ENCODE results near the gene ING5.
A peak's percentile ranks its signal among the peaks of the same experiment; 100 is the strongest.

The ING5 gene

DNA sequence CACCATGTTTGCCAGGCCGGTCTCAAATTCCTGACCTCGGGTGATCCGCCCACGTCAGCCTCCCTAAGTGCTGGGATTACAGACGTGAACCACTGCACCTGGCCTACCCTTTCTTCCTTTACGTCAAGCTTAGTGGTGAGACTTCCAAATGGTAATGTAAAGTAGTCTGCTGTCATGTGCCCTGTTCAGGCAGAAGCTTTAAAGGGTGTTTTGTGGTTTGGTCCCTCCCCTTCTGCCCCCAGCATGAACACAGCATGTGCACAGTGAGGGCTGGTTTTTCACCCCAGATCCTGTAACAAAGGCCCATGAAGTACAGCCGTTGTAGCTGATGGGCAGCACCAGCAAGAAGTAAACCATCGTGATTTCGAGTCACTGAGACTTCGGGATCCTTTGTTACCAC lies 12.5 kb upstream of the ING5 start:
- Histone ChIP-seq H3K4me3 (ENCODE audit: low read length) (no peak overlapping the region), H3K9me3 (ENCODE audit: control insufficient read depth, low read length) (no peaks in the 10 kb centered on the region), H3K36me3 (ENCODE audit: control insufficient read depth, insufficient read depth, low read length, severe bottlenecking) (peaks cover 21% of the 10 kb centered on the region), H3K27me3 (replicated peaks; ENCODE audit: control insufficient read depth, insufficient read depth, low read length) (no peaks in the 10 kb centered on the region), H3K9ac (ENCODE audit: low read length) (no peak overlapping the region), H3K4me1 (ENCODE audit: control insufficient read depth, insufficient read depth, low read length) (peaks cover 22% of the 10 kb centered on the region)
- DNase-seq (ENCODE audit: low read depth): no peak

DNA sequence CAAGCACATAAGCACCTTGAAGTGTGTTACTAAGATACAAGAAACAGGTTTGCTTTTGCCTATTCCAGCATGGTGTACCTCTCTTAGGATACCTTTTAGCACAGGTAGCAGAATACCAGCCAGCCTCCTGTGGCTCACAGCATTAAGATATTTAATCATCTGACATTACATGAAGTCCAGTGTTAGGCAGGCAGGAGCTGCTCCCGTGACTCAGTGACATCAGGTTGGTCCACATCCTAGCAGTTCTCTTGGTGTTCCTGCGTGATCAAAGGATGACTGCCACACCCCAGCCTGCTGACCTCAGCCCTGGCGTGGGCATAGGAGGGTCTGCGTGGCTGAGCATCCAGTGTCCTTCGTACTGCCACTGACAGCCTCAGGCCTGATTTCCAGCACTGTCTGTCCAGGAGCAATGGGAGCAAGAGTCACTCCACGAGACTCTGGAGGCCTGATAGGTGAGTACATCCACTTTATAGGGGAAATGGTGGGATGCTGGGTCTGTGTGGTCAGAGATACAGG lies 11.6 kb upstream of the ING5 start:
- H3K36me3 ChIP-seq (ENCODE audit: control insufficient read depth, insufficient read depth, low read length, severe bottlenecking): peaks cover 25% of the 10 kb centered on the region
- DNase-seq (ENCODE audit: low read depth): no peak

DNA sequence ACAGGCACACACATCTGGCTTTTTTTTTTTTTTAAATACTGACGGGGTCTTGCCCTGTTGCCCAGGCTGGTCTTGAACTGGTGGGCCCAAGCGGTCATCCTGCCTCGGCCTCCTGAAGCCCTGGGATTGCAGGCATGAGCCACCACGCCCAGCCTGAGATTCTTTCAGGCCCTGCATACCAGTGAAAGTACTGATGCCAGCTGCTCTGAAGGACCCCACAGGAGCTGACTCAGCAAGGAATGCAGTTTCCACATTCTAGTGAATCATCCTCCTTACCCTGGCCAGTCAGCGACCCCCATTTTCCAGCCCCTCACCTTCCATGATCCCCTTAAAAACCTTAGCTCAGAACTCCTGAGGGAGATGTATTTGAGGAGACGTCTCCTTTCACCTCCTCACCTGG lies 9.4 kb upstream of the ING5 start:
- Histone ChIP-seq H3K4me1 (ENCODE audit: control insufficient read depth, insufficient read depth, low read length) (peaks cover 21% of the 10 kb centered on the region), H3K36me3 (ENCODE audit: control insufficient read depth, insufficient read depth, low read length, severe bottlenecking) (peaks cover 25% of the 10 kb centered on the region), H3K27me3 (replicated peaks; ENCODE audit: control insufficient read depth, insufficient read depth, low read length) (no peaks in the 10 kb centered on the region), H3K4me3 (ENCODE audit: low read length) (no peak overlapping the region), H3K9me3 (ENCODE audit: control insufficient read depth, low read length) (no peaks in the 10 kb centered on the region), H3K9ac (ENCODE audit: low read length) (no peak overlapping the region)
- DNase-seq (ENCODE audit: low read depth): peak; percentile 72

More for the DNA sequence above, 11.6 kb upstream of the ING5 start:
- H3K9ac ChIP-seq (ENCODE audit: low read length): no peak overlapping the region
- H3K4me3 ChIP-seq (ENCODE audit: low read length): no peak overlapping the region
- peaks cover 27% of the 10 kb centered on the region for H3K4me1 ChIP-seq (ENCODE audit: control insufficient read depth, insufficient read depth, low read length)
- H3K27me3 ChIP-seq (replicated peaks; ENCODE audit: control insufficient read depth, insufficient read depth, low read length): no peaks in the 10 kb centered on the region
- H3K9me3 ChIP-seq (ENCODE audit: control insufficient read depth, low read length): no peaks in the 10 kb centered on the region

DNA sequence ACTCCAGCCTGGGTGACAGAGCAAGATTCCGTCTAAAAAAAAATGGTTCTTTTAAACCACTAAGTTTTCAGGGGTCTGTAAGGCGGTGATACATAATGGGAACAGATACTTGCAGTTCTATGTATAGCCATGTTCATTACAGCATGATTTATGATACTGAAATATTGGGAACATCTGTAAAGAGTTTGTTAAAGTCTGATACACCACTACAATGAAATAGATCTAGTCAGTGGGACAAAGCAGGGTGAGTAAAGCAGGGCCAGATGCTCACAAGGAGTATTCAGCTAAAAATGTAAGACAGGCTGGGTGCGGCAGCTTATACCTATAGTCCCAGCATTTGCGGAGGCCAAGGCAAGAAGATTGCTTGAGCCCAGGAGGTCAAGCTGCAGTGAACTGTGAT lies 6.2 kb upstream of the ING5 start:
- DNase-seq (ENCODE audit: low read depth): no peak
- Histone ChIP-seq H3K9ac (ENCODE audit: low read length) (no peak overlapping the region), H3K4me3 (ENCODE audit: low read length) (no peak overlapping the region), H3K4me1 (ENCODE audit: control insufficient read depth, insufficient read depth, low read length) (peaks cover 17% of the 10 kb centered on the region), H3K9me3 (ENCODE audit: control insufficient read depth, low read length) (no peaks in the 10 kb centered on the region), H3K27me3 (replicated peaks; ENCODE audit: control insufficient read depth, insufficient read depth, low read length) (no peaks in the 10 kb centered on the region), H3K36me3 (ENCODE audit: control insufficient read depth, insufficient read depth, low read length, severe bottlenecking) (peaks cover 14% of the 10 kb centered on the region)

DNA sequence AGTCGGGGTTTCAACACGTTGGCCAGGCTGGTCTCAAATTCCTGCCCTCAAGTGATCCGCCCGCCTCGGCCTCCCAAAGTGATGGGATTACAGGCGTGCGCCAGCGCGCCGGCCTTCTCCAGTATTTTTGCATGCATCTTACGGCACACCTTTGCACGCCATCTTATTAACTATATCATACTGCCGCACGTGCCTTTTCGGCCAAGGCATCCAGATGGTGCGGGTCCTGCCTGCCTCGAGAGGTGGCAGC lies 765 bp upstream of the ING5 start:
- no peaks in the 10 kb centered on the region for H3K27me3 ChIP-seq (replicated peaks; ENCODE audit: control insufficient read depth, insufficient read depth, low read length)
- peak overlapping the region; percentile 84 for H3K4me3 ChIP-seq (ENCODE audit: low read length)
- H3K36me3 ChIP-seq (ENCODE audit: control insufficient read depth, insufficient read depth, low read length, severe bottlenecking): peaks cover 10% of the 10 kb centered on the region
- no peaks in the 10 kb centered on the region for H3K9me3 ChIP-seq (ENCODE audit: control insufficient read depth, low read length)
- peak; percentile 90 for DNase-seq (ENCODE audit: low read depth)
- H3K4me1 ChIP-seq (ENCODE audit: control insufficient read depth, insufficient read depth, low read length): peaks cover 13% of the 10 kb centered on the region
- H3K9ac ChIP-seq (ENCODE audit: low read length): peak overlapping the region; percentile 92

DNA sequence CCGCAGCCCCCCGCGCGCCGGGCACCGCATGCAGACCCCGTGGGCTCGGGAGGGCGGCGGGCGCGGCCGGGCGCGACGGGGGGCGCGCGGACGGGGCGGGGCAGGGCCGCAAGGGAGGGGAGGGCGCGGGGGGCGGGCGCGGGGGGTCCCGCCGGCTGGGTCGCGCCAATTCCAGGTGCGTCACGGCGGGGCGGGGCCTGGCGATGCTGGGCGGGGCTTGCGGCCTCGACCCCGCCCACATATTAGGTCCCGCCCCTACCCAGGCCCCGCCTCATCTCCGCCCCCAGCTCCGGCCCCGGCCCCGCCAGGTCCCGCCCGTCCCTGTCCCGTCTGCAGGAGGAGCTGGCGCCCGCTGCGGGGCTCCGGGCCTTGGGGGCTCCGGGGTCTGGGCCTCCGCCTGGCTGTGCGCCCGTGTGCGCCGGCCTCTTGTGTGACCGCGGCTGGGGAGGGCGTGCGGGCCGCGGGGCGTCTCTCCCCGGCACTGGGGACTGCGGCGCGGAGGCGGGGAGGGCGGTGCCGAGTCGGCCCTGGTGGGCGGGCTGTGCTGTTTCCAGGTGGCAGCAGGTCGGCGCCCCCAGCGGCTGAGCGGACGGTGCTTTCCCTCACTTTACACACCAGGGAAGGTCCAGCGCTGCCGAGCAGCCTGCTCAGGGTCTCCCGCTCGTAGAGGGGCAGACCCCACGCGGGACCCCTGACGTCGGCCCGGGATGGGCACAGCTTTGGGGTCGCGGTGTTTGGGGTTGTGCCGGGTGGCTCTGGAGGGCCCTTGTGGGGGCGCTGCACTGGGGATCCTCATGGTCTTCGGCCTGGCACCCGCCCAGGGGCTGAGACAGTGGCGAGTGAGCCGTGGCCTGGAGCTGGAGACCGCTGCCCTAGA lies 554 bp downstream of the ING5 start:
- H3K4me1 ChIP-seq (ENCODE audit: control insufficient read depth, insufficient read depth, low read length): peaks cover 13% of the 10 kb centered on the region
- DNase-seq (ENCODE audit: low read depth): peak; percentile 94
- H3K9ac ChIP-seq (ENCODE audit: low read length): peak overlapping the region; percentile 92
- H3K4me3 ChIP-seq (ENCODE audit: low read length): peak overlapping the region; percentile 88
- no peaks in the 10 kb centered on the region for H3K27me3 ChIP-seq (replicated peaks; ENCODE audit: control insufficient read depth, insufficient read depth, low read length)
- peaks cover 17% of the 10 kb centered on the region for H3K36me3 ChIP-seq (ENCODE audit: control insufficient read depth, insufficient read depth, low read length, severe bottlenecking)
- no peaks in the 10 kb centered on the region for H3K9me3 ChIP-seq (ENCODE audit: control insufficient read depth, low read length)

DNA sequence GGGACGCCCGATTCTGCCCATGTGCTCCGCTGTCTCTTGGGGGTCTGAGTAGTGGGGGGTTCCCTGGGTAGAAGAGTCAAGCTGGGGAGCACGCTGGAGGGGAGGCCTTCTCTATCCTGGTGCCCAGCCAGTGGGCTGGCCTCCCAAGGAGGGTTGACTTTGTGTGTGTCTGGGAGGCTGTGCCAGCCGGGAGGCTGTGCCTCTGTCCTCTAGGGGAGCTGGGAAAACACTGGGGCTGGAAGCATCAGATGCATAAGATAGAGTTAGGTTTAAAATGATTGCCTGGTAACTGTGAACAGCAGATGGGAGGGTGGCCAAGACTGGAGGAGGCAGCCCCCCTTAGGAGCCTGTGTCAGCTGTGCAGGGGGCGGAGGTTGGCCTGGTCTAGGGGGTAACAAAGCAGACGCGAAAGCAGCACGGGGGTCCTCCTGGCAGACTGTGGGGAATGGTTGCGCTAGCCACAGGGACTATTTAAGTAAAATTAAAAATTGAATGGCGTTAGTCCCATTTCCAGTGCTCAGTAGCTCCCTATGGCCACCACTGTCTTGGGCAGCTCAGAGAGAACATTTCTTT lies 1.3 kb downstream of the ING5 start:
- Histone ChIP-seq H3K27me3 (replicated peaks; ENCODE audit: control insufficient read depth, insufficient read depth, low read length) (no peaks in the 10 kb centered on the region), H3K4me1 (ENCODE audit: control insufficient read depth, insufficient read depth, low read length) (peaks cover 13% of the 10 kb centered on the region), H3K9me3 (ENCODE audit: control insufficient read depth, low read length) (no peaks in the 10 kb centered on the region), H3K9ac (ENCODE audit: low read length) (peak overlapping the region; percentile 86), H3K4me3 (ENCODE audit: low read length) (peak overlapping the region; percentile 88), H3K36me3 (ENCODE audit: control insufficient read depth, insufficient read depth, low read length, severe bottlenecking) (peaks cover 21% of the 10 kb centered on the region)
- DNase-seq (ENCODE audit: low read depth): peak; percentile 55

DNA sequence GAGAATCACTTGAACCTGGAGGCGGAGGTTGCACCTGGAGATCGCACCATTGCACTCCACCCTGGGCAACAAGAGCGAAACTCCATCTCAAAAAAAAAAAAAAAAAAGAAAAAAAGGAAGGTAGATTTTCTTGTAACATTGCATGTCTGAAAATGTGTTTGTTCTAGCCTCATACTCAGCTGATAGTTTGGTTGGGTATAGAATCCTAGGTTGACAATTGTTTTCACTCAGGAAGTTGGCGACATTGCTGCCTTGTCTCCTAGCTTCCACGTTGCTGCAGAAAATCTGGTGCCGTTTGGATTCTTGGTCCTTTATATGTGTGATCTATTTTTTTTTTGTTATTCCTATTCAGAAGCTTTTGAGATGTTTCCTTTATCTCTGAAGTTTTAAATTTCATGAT lies 4.7 kb downstream of the ING5 start:
- Histone ChIP-seq H3K36me3 (ENCODE audit: control insufficient read depth, insufficient read depth, low read length, severe bottlenecking) (peaks cover 51% of the 10 kb centered on the region), H3K9ac (ENCODE audit: low read length) (no peak overlapping the region), H3K4me3 (ENCODE audit: low read length) (no peak overlapping the region), H3K9me3 (ENCODE audit: control insufficient read depth, low read length) (no peaks in the 10 kb centered on the region), H3K4me1 (ENCODE audit: control insufficient read depth, insufficient read depth, low read length) (peaks cover 9% of the 10 kb centered on the region), H3K27me3 (replicated peaks; ENCODE audit: control insufficient read depth, insufficient read depth, low read length) (no peaks in the 10 kb centered on the region)
- no peak for DNase-seq (ENCODE audit: low read depth)

DNA sequence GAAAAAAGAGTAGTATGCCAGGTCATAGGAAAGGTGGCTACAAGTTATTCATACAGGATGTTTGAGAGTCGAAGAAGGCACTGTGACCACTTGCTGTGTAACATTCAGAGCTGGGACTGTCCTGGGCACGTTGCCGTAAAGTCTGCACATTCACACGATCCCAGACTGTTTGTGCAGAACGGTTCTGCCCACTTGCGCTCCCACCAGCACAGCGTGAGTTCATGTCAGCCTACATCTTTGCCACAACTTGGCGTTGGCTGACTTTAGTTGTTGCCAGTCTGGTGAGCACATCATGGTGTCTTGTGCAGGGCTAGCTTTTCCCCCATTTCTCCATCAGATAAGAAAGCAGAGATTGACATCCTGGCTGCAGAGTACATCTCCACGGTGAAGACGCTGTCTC lies 7.0 kb downstream of the ING5 start:
- peaks cover 69% of the 10 kb centered on the region for H3K36me3 ChIP-seq (ENCODE audit: control insufficient read depth, insufficient read depth, low read length, severe bottlenecking)

DNA sequence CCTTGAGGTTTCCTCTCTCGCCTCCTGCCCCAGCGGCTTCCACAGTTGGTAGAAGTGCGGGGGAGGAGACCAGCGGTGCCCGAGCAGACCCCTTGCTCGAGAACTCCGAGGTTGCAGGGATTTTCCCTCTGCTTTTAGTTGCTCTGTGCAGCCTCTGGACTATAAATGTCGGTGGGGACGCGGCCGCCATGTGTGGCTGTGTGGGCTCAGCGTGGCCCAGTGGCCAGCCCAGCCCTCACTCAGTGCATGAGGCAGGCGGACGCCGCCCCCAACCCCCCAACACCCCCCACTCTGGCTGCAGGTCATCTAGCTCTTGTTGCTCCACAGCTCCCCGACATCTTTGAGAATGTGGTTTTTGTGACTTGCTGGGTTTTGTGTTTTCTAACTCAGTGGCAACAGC lies 17.3 kb downstream of the ING5 start:
- Histone ChIP-seq H3K9ac (ENCODE audit: low read length) (no peak overlapping the region), H3K27me3 (replicated peaks; ENCODE audit: control insufficient read depth, insufficient read depth, low read length) (no peaks in the 10 kb centered on the region), H3K4me3 (ENCODE audit: low read length) (no peak overlapping the region), H3K36me3 (ENCODE audit: control insufficient read depth, insufficient read depth, low read length, severe bottlenecking) (peaks cover 60% of the 10 kb centered on the region), H3K9me3 (ENCODE audit: control insufficient read depth, low read length) (peaks cover 4% of the 10 kb centered on the region), H3K4me1 (ENCODE audit: control insufficient read depth, insufficient read depth, low read length) (no peaks in the 10 kb centered on the region)
- no peak for DNase-seq (ENCODE audit: low read depth)

More for the DNA sequence above, 7.0 kb downstream of the ING5 start:
- Histone ChIP-seq H3K4me1 (ENCODE audit: control insufficient read depth, insufficient read depth, low read length) (no peaks in the 10 kb centered on the region), H3K27me3 (replicated peaks; ENCODE audit: control insufficient read depth, insufficient read depth, low read length) (no peaks in the 10 kb centered on the region), H3K4me3 (ENCODE audit: low read length) (no peak overlapping the region), H3K9ac (ENCODE audit: low read length) (no peak overlapping the region), H3K9me3 (ENCODE audit: control insufficient read depth, low read length) (no peaks in the 10 kb centered on the region)
- no peak for DNase-seq (ENCODE audit: low read depth)

DNA sequence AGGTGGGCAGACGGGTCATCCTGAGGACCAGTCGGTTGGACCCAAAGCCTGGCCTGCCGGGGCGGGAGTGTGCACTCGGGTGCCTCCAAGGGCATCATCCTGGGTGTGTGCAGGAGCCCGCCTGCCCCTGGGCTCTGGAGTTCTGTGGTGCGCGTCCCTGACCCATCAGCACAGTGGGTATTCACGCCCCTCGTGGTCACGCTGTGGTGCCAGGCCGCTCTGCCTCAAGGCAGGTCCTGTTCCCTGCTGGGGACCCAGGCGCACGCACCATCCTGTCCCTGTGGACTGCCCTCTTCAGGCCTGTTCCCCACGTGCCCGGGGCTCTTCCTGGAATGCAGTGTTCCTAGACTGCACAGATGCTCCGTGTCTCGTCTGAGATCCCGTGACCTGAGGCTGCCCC lies 18.3 kb downstream of the ING5 start:
- H3K36me3 ChIP-seq (ENCODE audit: control insufficient read depth, insufficient read depth, low read length, severe bottlenecking): peaks cover 53% of the 10 kb centered on the region
- no peak for DNase-seq (ENCODE audit: low read depth)
- no peaks in the 10 kb centered on the region for H3K4me1 ChIP-seq (ENCODE audit: control insufficient read depth, insufficient read depth, low read length)
- H3K27me3 ChIP-seq (replicated peaks; ENCODE audit: control insufficient read depth, insufficient read depth, low read length): no peaks in the 10 kb centered on the region
- no peak overlapping the region for H3K4me3 ChIP-seq (ENCODE audit: low read length)
- peaks cover 4% of the 10 kb centered on the region for H3K9me3 ChIP-seq (ENCODE audit: control insufficient read depth, low read length)
- H3K9ac ChIP-seq (ENCODE audit: low read length): no peak overlapping the region
